ENCODE measurements around the gene CDRT4. TPM values are rescaled to one million over a fixed set of nuclear protein-coding genes. Genes with fewer than 3 reads are reported as not detected.

Gene CDRT4
- total RNA-seq, 1 donor from 2014 or later = 14.7 TPM

- intact Hi-C loops (cut with DNase I) = no loop called here
- no peak for ATAC-seq
- DNase-seq (ENCODE audit: low spot score) = no peak
Observed at GRCh38 chr17:15466131-15466530, 1.3 kb downstream of the CDRT4 start.

GRCh38 chr17:15465045-15465701 lies 2.2 kb downstream of the CDRT4 start:
- intact Hi-C loops (cut with DNase I) = no loop called here

GRCh38 chr17:15464231-15464985 lies 3.0 kb downstream of the CDRT4 start:
- intact Hi-C loops (cut with DNase I) = no loop called here
- ATAC-seq = peak; percentile 62
- DNase-seq (ENCODE audit: low spot score) = no peak

More at GRCh38 chr17:15465045-15465701, 2.2 kb downstream of the CDRT4 start:
- DNase-seq (ENCODE audit: low spot score) (no peak), ATAC-seq (no peak)

- intact Hi-C loops (cut with DNase I) = no loop called here
- DNase-seq (ENCODE audit: low spot score) = no peak
- peak; percentile 85 for ATAC-seq
Observed at GRCh38 chr17:15462976-15463772, 4.2 kb downstream of the CDRT4 start.

GRCh38 chr17:15457723-15458094 lies 9.7 kb downstream of the CDRT4 start:
- intact Hi-C loops (cut with DNase I) = no loop called here
- DNase-seq (ENCODE audit: low spot score) = peak; percentile 75

GRCh38 chr17:15456972-15457722 lies 10.3 kb downstream of the CDRT4 start:
- ATAC-seq (peak; percentile 84), DNase-seq (ENCODE audit: low spot score) (peak; percentile 83)
- intact Hi-C loops (cut with DNase I) = no loop called here

More at GRCh38 chr17:15457723-15458094, 9.7 kb downstream of the CDRT4 start:
- ATAC-seq = peak; percentile 89

GRCh38 chr17:15456496-15456895 lies 10.9 kb downstream of the CDRT4 start:
- intact Hi-C loops (cut with DNase I) = no loop called here
- ATAC-seq (peak; percentile 66), DNase-seq (ENCODE audit: low spot score) (peak; percentile 67)

- intact Hi-C loops (cut with DNase I) = no loop called here
- ATAC-seq (no peak), DNase-seq (ENCODE audit: low spot score) (no peak)
Observed at GRCh38 chr17:15454346-15454745, 13.1 kb downstream of the CDRT4 start.

- DNase-seq (ENCODE audit: low spot score) (no peak), ATAC-seq (no peak)
- intact Hi-C loops (cut with DNase I) = no loop called here
Observed at GRCh38 chr17:15453782-15454181, 13.6 kb downstream of the CDRT4 start.

GRCh38 chr17:15453246-15453645 lies 14.2 kb downstream of the CDRT4 start:
- intact Hi-C loops (cut with DNase I) = no loop called here
- no peak for ATAC-seq
- no peak for DNase-seq (ENCODE audit: low spot score)

- ATAC-seq (no peak), DNase-seq (ENCODE audit: low spot score) (no peak)
- intact Hi-C loops (cut with DNase I) = no loop called here
Observed at GRCh38 chr17:15452746-15453145, 14.7 kb downstream of the CDRT4 start.

- intact Hi-C loops (cut with DNase I) = no loop called here
- DNase-seq (ENCODE audit: low spot score) (no peak), ATAC-seq (no peak)
Observed at GRCh38 chr17:15451680-15452079, 15.7 kb downstream of the CDRT4 start.

GRCh38 chr17:15448580-15448956 lies 18.9 kb downstream of the CDRT4 start:
- intact Hi-C loops (cut with DNase I) = no loop called here
- no peak for DNase-seq (ENCODE audit: low spot score)
- ATAC-seq = no peak

GRCh38 chr17:15447928-15448579 lies 19.4 kb downstream of the CDRT4 start:
- DNase-seq (ENCODE audit: low spot score) (no peak), ATAC-seq (no peak)
- intact Hi-C loops (cut with DNase I) = no loop called here

- intact Hi-C loops (cut with DNase I) = no loop called here
- ATAC-seq (no peak), DNase-seq (ENCODE audit: low spot score) (no peak)
Observed at GRCh38 chr17:15446036-15446435, 21.4 kb downstream of the CDRT4 start.

- intact Hi-C loops (cut with DNase I) = no loop called here
- DNase-seq (ENCODE audit: low spot score) (no peak), ATAC-seq (no peak)
Observed at GRCh38 chr17:15444805-15445204, 22.6 kb downstream of the CDRT4 start.

GRCh38 chr17:15442311-15443180 lies 24.9 kb downstream of the CDRT4 start:
- DNase-seq (ENCODE audit: low spot score) = no peak
- intact Hi-C loops (cut with DNase I) = no loop called here
- ATAC-seq = peak; percentile 55

GRCh38 chr17:15441315-15441714 lies 26.1 kb downstream of the CDRT4 start:
- DNase-seq (ENCODE audit: low spot score) (no peak), ATAC-seq (no peak)

More at GRCh38 chr17:15441315-15441714, 26.1 kb downstream of the CDRT4 start:
- intact Hi-C loops (cut with DNase I) = no loop called here
